PC-3 (cell line): ENCODE data around the gene ABHD3. TPM values are rescaled to one million over a fixed set of nuclear protein-coding genes. Genes with fewer than 3 reads are reported as not detected.
"Not testable (repeated sequence)": the region's sequence is repeated elsewhere in the genome, so short reads cannot be mapped to it uniquely, and the experiment has no call there.

Experiments used
- ATAC-seq: fragments of 200-7000 bp; cut with Tn5 transposase; 2 replicates; pipeline ENCODE4 v1.9.1; 2020; ENCODE audit warnings: mild to moderate bottlenecking, moderate library complexity
- BruUV-seq: library from RNA; stranded (reverse); fragments of 400-500 nt; replicated peaks from 2 replicates; lab custom pipeline; 2021; lab: Mats Ljungman, UMichigan
- CTCF ChIA-PET: fragments of 300-600 bp; sonication (Branson Sonifier 250); formaldehyde crosslinking; loops from one replicate; lab custom pipeline; 2022; ENCODE audit warnings: antibody characterized with exemption; lab: Charles Lee
- POLR2A ChIA-PET: fragments of 300-600 bp; sonication (Branson Sonifier 250); formaldehyde crosslinking; loops from one replicate; lab custom pipeline; 2022; ENCODE audit warnings: antibody characterized with exemption; ENCODE audit not compliant: unreplicated experiment; lab: Charles Lee
- DNase-seq: peaks from one replicate; pipeline ENCODE4 v3.0.0-alpha.2; 2015
- H2AFZ ChIP-seq: fragments of 300-600 bp; sonication (generic); 2 replicates; pipeline ENCODE4 v1.6.0; 2016; ENCODE audit warnings: antibody characterized with exemption, low read length
- H3F3A ChIP-seq: fragments of 300-600 bp; sonication (generic); one replicate; pipeline ENCODE4 v1.6.0; 2017; ENCODE audit warnings: antibody characterized with exemption, low read length, control low read depth, mild to moderate bottlenecking; ENCODE audit not compliant: unreplicated experiment
- H3K27ac ChIP-seq: fragments of 300-600 bp; sonication (generic); 2 replicates; pipeline ENCODE4 v1.5.1; 2016; ENCODE audit warnings: mild to moderate bottlenecking, low read length
- H3K27me3 ChIP-seq: fragments of 300-600 bp; sonication (generic); 2 replicates; pipeline ENCODE4 v1.6.1; 2016; ENCODE audit warnings: low read length, mixed read lengths
- H3K36me3 ChIP-seq: fragments of 300-600 bp; sonication (generic); 2 replicates; pipeline ENCODE4 v1.6.1; 2016; ENCODE audit warnings: low read depth, mixed run types, low read length, mixed read lengths
- H3K4me1 ChIP-seq: fragments of 300-600 bp; sonication (generic); 2 replicates; pipeline ENCODE4 v1.5.1; 2016; ENCODE audit warnings: low read length; ENCODE audit not compliant: insufficient read depth
- H3K4me2 ChIP-seq: fragments of 300-600 bp; sonication (generic); 2 replicates; pipeline ENCODE4 v1.6.0; 2016; ENCODE audit warnings: low read length
- H3K4me3 ChIP-seq: fragments of 300-600 bp; sonication (generic); 2 replicates; pipeline ENCODE4 v1.5.1; 2016; ENCODE audit warnings: mild to moderate bottlenecking, low read length, mixed read lengths
- H3K79me2 ChIP-seq: fragments of 300-600 bp; sonication (generic); 2 replicates; pipeline ENCODE4 v1.6.1; 2017; ENCODE audit warnings: low read length, mixed read lengths
- H3K9ac ChIP-seq: fragments of 300-600 bp; sonication (generic); 2 replicates; pipeline ENCODE4 v1.6.0; 2016; ENCODE audit warnings: mild to moderate bottlenecking, low read length
- H3K9me2 ChIP-seq: fragments of 300-600 bp; sonication (generic); replicated peaks from 2 replicates; pipeline ENCODE4 v1.6.1; 2016; ENCODE audit warnings: mixed run types, low read length, mixed read lengths
- H3K9me3 ChIP-seq: fragments of 300-600 bp; sonication (generic); 2 replicates; pipeline ENCODE4 v1.6.1; 2016; ENCODE audit warnings: low read length, mixed read lengths
- H4K20me1 ChIP-seq: fragments of 300-600 bp; sonication (generic); 2 replicates; pipeline ENCODE4 v1.6.1; 2016; ENCODE audit warnings: low read length, mixed read lengths
- EZH2 ChIP-seq: fragments of 300-600 bp; sonication (generic); IDR thresholded peaks from one replicate; pipeline ENCODE4 v1.6.1; 2017; ENCODE audit warnings: antibody characterized with exemption, mild to moderate bottlenecking, low read length; ENCODE audit not compliant: unreplicated experiment
- EZH2phosphoT487 ChIP-seq: fragments of 300-600 bp; sonication (generic); IDR thresholded peaks from 2 replicates; pipeline ENCODE4 v1.6.1; 2018; ENCODE audit warnings: mild to moderate bottlenecking, antibody characterized with exemption, low read length, borderline replicate concordance
- intact Hi-C: fragments of 100-400 bp; cut with micrococcal nuclease; formaldehyde crosslinking; loops from 2 replicates; pipeline ENCODE4 v1.9.0; 2023
- total RNA-seq: library from RNA; depleted of rRNA; stranded (reverse); fragments of >200 nt; gene quantifications from 2 replicates; pipeline ENCODE4 v1.2.3, GENCODE V29; 2014
- TF ChIP-seq, protein P1 (sequence below): fragments of 300-600 bp; sonication (generic); conservative IDR thresholded peaks from 2 replicates; pipeline ENCODE4 v1.5.1; 2017; ENCODE audit warnings: antibody characterized with exemption, low read depth, mild to moderate bottlenecking, low read length

ABHD3 gene
- total RNA-seq, 1 experiment from 2014 or later, result 21.4 TPM

DNA sequence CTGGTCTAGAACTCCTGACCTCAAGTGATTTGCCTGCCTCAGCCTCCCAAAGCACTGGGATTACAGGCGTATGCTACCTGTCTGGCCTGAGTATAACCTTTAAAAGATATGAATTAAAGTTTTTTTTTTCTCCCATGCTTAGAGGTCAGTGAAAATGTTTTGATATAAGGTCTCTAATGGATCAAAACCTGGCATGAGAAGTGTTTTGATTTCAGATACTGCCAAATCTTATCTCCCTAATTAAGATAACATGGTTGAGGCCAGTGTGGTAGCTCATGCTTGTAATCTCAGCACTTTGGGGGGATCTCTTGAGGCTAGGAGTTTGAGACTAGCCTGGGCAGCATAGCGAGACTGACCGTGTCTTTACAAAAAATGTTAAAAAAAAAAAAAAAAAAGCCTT is 51.2 kb downstream of the ABHD3 start:
- Histone ChIP-seq H3K36me3 (no peaks in the 10 kb centered on the region), H3K9me2 (no peaks in the 10 kb centered on the region), H3K4me1 (peaks cover 11% of the 10 kb centered on the region), H3K79me2 (no peaks in the 10 kb centered on the region), H3K9me3 (no peaks in the 10 kb centered on the region), H3K9ac (no peak overlapping the region), H3K4me3 (no peak overlapping the region), H3K27me3 (no peaks in the 10 kb centered on the region), H2AFZ (no peak overlapping the region), H4K20me1 (no peaks in the 10 kb centered on the region), H3K4me2 (no peak overlapping the region), H3F3A (no peaks in the 10 kb centered on the region), H3K27ac (no peak overlapping the region)
- ATAC-seq (no peak), DNase-seq (no peak)
- no TSS peak for BruUV-seq
- ChIA-PET CTCF (no interaction called here), POLR2A (no interaction called here)
- no peak for TF ChIP-seq EZH2
- intact Hi-C loops, result no loop called here

GRCh38 chr18:21652073-21652472 is 52.5 kb downstream of the ABHD3 start:
- H3F3A ChIP-seq, result no peaks in the 10 kb centered on the region
- intact Hi-C loops, result no loop called here
- CTCF ChIA-PET, result no interaction called here
- no TSS peak for BruUV-seq
- H3K79me2 ChIP-seq, result no peaks in the 10 kb centered on the region
- H3K9me2 ChIP-seq, result no peaks in the 10 kb centered on the region
- no peak for ATAC-seq
- no peaks in the 10 kb centered on the region for H3K27me3 ChIP-seq
- H3K27ac ChIP-seq, result no peak overlapping the region
- no peak overlapping the region for H3K4me3 ChIP-seq
- H3K4me1 ChIP-seq, result peaks cover 10% of the 10 kb centered on the region
- no peak overlapping the region for H3K4me2 ChIP-seq
- H4K20me1 ChIP-seq, result no peaks in the 10 kb centered on the region
- DNase-seq, result no peak
- H3K36me3 ChIP-seq, result no peaks in the 10 kb centered on the region
- no peak overlapping the region for H2AFZ ChIP-seq
- TF ChIP-seq, protein P1, sequence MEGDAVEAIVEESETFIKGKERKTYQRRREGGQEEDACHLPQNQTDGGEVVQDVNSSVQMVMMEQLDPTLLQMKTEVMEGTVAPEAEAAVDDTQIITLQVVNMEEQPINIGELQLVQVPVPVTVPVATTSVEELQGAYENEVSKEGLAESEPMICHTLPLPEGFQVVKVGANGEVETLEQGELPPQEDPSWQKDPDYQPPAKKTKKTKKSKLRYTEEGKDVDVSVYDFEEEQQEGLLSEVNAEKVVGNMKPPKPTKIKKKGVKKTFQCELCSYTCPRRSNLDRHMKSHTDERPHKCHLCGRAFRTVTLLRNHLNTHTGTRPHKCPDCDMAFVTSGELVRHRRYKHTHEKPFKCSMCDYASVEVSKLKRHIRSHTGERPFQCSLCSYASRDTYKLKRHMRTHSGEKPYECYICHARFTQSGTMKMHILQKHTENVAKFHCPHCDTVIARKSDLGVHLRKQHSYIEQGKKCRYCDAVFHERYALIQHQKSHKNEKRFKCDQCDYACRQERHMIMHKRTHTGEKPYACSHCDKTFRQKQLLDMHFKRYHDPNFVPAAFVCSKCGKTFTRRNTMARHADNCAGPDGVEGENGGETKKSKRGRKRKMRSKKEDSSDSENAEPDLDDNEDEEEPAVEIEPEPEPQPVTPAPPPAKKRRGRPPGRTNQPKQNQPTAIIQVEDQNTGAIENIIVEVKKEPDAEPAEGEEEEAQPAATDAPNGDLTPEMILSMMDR, result no peak
- TF ChIP-seq EZH2 (no peak), EZH2phosphoT487 (no peak)
- H3K9me3 ChIP-seq, result no peaks in the 10 kb centered on the region
- no peak overlapping the region for H3K9ac ChIP-seq
- POLR2A ChIA-PET, result no interaction called here

DNA sequence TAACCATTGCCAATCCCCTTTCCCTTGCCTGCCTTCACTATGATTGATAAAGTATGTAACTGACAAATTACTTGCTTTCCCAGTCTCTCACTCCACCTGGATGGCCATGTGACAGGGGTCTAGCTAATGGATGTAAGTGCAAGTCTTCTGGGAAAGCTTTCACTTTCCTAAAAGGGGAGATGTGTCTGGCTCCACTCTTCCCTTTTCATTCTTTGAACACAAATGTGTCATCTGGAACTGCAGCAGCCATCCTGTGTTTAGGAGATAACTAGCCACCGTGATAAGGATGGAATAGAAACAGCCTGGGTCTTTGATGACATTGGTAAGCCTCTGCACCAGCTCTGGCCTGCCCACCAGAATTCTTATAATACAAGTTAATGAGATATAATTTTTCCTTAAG is 54.3 kb downstream of the ABHD3 start:
- no peak overlapping the region for H3K4me2 ChIP-seq
- H3K9ac ChIP-seq, result no peak overlapping the region
- H4K20me1 ChIP-seq, result no peaks in the 10 kb centered on the region
- no peaks in the 10 kb centered on the region for H3K27me3 ChIP-seq
- TF ChIP-seq, protein P1, result no peak
- TF ChIP-seq EZH2 (no peak), EZH2phosphoT487 (no peak)
- no peak overlapping the region for H3K27ac ChIP-seq
- H3K4me3 ChIP-seq, result no peak overlapping the region
- POLR2A ChIA-PET, result no interaction called here
- intact Hi-C loops, result no loop called here
- H3K4me1 ChIP-seq, result no peaks in the 10 kb centered on the region
- no peaks in the 10 kb centered on the region for H3K36me3 ChIP-seq
- ATAC-seq, result no peak
- CTCF ChIA-PET, result no interaction called here
- no peak overlapping the region for H2AFZ ChIP-seq
- no peaks in the 10 kb centered on the region for H3K9me2 ChIP-seq
- no peaks in the 10 kb centered on the region for H3F3A ChIP-seq
- H3K9me3 ChIP-seq, result no peaks in the 10 kb centered on the region
- no TSS peak for BruUV-seq
- H3K79me2 ChIP-seq, result no peaks in the 10 kb centered on the region
- DNase-seq, result no peak

- ATAC-seq, H3K9me3 ChIP-seq, H3K9ac ChIP-seq, H3K79me2 ChIP-seq, H3K4me2 ChIP-seq, H3F3A ChIP-seq, H3K27me3 ChIP-seq, H3K27ac ChIP-seq, H4K20me1 ChIP-seq, H3K9me2 ChIP-seq, H3K36me3 ChIP-seq, intact Hi-C loops, BruUV-seq, H2AFZ ChIP-seq, H3K4me3 ChIP-seq: not testable (repeated sequence)
- peaks cover 35% of the 10 kb centered on the region for H3K4me1 ChIP-seq
- ChIA-PET POLR2A (interaction anchor here (0.6 kb wide), 1 partner anchor 102 kb away, joined by 5 read pairs; no protein-coding TSS in a partner anchor), CTCF (interaction anchor here (0.8 kb wide), 1 partner anchor 40 kb away, joined by 4 read pairs; the partner anchor contains the start of gene ESCO1)
- peak; percentile 9 for DNase-seq
Observed at GRCh38 chr18:21640375-21640774, 64.2 kb downstream of the ABHD3 start.
